ENCODE results near the gene DAAM1. TPM values are rescaled to one million over a fixed set of nuclear protein-coding genes. Genes with fewer than 3 reads are reported as not detected.

The DAAM1 gene
- total RNA-seq, 1 donor from 2014 or later = 16.5 TPM

DNA sequence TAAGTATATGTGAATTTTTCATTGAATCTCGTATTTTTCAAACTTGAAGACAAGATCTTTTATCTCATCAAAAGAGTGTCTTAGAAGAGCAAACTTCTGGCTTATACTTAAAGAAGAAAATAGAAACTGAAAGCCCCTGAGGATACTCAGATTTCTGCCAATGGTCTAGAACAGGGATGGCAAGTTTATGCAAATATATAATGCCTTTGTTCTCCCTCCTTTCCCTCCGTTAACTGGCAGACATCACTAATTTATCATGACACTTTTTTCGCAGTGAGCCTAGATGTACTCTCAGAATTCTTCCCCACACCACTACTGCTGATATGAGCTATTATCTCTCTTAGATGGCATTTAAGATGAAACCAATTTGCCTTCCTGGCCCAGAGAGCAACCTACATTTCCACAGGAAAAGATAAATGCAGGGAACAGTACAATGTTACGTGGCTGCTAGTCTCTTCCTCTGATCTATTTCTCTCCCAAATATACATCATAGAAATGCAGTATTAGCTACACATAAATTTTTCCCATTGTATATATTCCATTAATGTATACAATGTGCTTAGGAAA is 40.0 kb upstream of the DAAM1 start:
- no peaks in the 10 kb centered on the region for H3K27me3 ChIP-seq (ENCODE audit: control insufficient read depth, insufficient read depth, low read length)
- no peaks in the 10 kb centered on the region for H3K36me3 ChIP-seq (ENCODE audit: control insufficient read depth, insufficient read depth, low read length)
- no peak overlapping the region for H3K4me3 ChIP-seq (ENCODE audit: low read depth, low read length)
- no peak for TF ChIP-seq CTCF (IDR thresholded peaks at IDR 0.05; ENCODE audit: insufficient read depth, low read length, poor library complexity, severe bottlenecking)
- DNase-seq (ENCODE audit: low read depth) = no peak

GRCh38 chr14:59150990-59151389 is 37.5 kb upstream of the DAAM1 start:
- Histone ChIP-seq H3K27me3 (ENCODE audit: control insufficient read depth, insufficient read depth, low read length) (no peaks in the 10 kb centered on the region), H3K4me3 (ENCODE audit: low read depth, low read length) (no peak overlapping the region), H3K36me3 (ENCODE audit: control insufficient read depth, insufficient read depth, low read length) (no peaks in the 10 kb centered on the region)
- DNase-seq (ENCODE audit: low read depth) = no peak
- TF ChIP-seq CTCF (IDR thresholded peaks at IDR 0.05; ENCODE audit: insufficient read depth, low read length, poor library complexity, severe bottlenecking) = no peak

- H3K4me3 ChIP-seq (ENCODE audit: low read depth, low read length) = no peak overlapping the region
- no peaks in the 10 kb centered on the region for H3K27me3 ChIP-seq (ENCODE audit: control insufficient read depth, insufficient read depth, low read length)
- no peak for TF ChIP-seq CTCF (IDR thresholded peaks at IDR 0.05; ENCODE audit: insufficient read depth, low read length, poor library complexity, severe bottlenecking)
- DNase-seq (ENCODE audit: low read depth) = no peak
- no peaks in the 10 kb centered on the region for H3K36me3 ChIP-seq (ENCODE audit: control insufficient read depth, insufficient read depth, low read length)
These were observed 34.1 kb upstream of the DAAM1 start for GRCh38 chr14:59154373-59154772.

GRCh38 chr14:59155886-59156285 is 32.6 kb upstream of the DAAM1 start:
- Histone ChIP-seq H3K36me3 (ENCODE audit: control insufficient read depth, insufficient read depth, low read length) (no peaks in the 10 kb centered on the region), H3K27me3 (ENCODE audit: control insufficient read depth, insufficient read depth, low read length) (no peaks in the 10 kb centered on the region), H3K4me3 (ENCODE audit: low read depth, low read length) (no peak overlapping the region)
- DNase-seq (ENCODE audit: low read depth) = no peak
- TF ChIP-seq CTCF (IDR thresholded peaks at IDR 0.05; ENCODE audit: insufficient read depth, low read length, poor library complexity, severe bottlenecking) = no peak

DNA sequence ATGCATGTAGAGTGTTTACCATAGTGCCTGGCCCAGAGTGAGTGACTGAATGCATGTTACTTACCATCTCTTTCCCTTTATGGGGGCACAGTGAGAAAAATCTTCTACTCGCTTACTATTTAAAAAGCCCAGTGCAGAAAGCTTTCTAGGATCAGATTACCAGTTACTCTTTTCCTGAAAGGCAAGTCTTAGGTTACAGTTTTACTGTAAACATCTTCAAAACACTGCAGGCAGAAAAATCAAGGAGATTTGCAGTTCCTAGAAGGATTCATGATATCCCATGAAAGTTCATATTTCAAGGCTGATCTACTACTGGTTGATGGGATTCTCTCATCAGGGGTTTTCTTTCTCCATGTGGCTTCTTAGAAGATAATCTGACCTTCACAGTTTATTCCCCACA is 29.3 kb upstream of the DAAM1 start:
- DNase-seq (ENCODE audit: low read depth) = no peak
- H3K27me3 ChIP-seq (ENCODE audit: control insufficient read depth, insufficient read depth, low read length) = no peaks in the 10 kb centered on the region
- H3K36me3 ChIP-seq (ENCODE audit: control insufficient read depth, insufficient read depth, low read length) = no peaks in the 10 kb centered on the region
- no peak overlapping the region for H3K4me3 ChIP-seq (ENCODE audit: low read depth, low read length)
- TF ChIP-seq CTCF (IDR thresholded peaks at IDR 0.05; ENCODE audit: insufficient read depth, low read length, poor library complexity, severe bottlenecking) = no peak

GRCh38 chr14:59160506-59160905 is 28.0 kb upstream of the DAAM1 start:
- no peaks in the 10 kb centered on the region for H3K27me3 ChIP-seq (ENCODE audit: control insufficient read depth, insufficient read depth, low read length)
- H3K4me3 ChIP-seq (ENCODE audit: low read depth, low read length) = no peak overlapping the region
- DNase-seq (ENCODE audit: low read depth) = no peak
- H3K36me3 ChIP-seq (ENCODE audit: control insufficient read depth, insufficient read depth, low read length) = no peaks in the 10 kb centered on the region
- no peak for TF ChIP-seq CTCF (IDR thresholded peaks at IDR 0.05; ENCODE audit: insufficient read depth, low read length, poor library complexity, severe bottlenecking)

Data from kidney epithelial cell (primary cell).